DMS 273 (cell line): ENCODE measurements around the gene CYTH4.
A peak's percentile ranks its signal among the peaks of the same experiment; 100 is the strongest.
"Not testable (repeated sequence)": the region's sequence is repeated elsewhere in the genome, so short reads cannot be mapped to it uniquely, and the experiment has no call there.

Experiments used
- DNase-seq: peaks from one replicate; lab custom pipeline; 2025; ENCODE audit not compliant: unreplicated experiment; lab: John Stamatoyannopoulos, UW

The CYTH4 gene, protein sequence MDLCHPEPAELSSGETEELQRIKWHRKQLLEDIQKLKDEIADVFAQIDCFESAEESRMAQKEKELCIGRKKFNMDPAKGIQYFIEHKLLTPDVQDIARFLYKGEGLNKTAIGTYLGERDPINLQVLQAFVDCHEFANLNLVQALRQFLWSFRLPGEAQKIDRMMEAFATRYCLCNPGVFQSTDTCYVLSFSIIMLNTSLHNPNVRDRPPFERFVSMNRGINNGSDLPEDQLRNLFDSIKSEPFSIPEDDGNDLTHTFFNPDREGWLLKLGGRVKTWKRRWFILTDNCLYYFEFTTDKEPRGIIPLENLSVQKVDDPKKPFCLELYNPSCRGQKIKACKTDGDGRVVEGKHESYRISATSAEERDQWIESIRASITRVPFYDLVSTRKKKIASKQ

DNA sequence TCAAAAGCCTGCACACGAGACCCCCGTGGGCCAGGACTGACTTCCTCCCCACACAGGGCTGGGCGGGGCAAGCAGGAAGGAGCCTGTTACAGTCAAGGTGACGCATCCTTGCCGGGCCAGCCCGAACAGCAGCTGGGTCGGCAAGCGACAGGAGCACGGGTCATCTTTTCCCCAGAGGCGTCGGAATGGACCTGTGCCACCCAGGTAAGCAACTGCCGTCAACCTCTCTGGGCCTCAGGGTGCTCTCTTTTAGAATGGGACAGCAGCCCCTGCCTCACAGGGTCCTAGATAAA lies at the start of gene CYTH4:
Gene CYTH4 (plus strand): TSS at position 124 of the 293 bp plus-strand sequence. CDS start 62 bp downstream, at position 186.
- DNase-seq, result no peak

DNA sequence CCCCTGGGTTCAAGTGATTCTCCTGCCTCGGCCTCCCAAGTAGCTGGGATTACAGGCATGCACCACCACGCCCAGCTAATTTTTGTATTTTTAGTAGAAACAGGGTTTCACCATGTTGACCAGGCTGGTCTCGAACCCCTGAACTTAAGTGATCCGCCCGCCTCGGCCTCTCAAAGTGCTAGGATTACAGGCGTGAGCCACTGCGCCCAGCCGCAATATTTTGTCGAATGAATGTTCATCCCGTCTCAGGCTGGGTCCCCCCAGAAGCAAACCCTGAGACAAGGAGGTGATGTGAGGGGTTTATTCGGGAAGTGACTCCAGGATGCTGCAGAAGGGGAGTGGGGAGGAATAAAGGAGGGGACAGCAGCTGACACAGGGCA lies 48.9 kb upstream of the CYTH4 start:
- DNase-seq, result not testable (repeated sequence)

DNA sequence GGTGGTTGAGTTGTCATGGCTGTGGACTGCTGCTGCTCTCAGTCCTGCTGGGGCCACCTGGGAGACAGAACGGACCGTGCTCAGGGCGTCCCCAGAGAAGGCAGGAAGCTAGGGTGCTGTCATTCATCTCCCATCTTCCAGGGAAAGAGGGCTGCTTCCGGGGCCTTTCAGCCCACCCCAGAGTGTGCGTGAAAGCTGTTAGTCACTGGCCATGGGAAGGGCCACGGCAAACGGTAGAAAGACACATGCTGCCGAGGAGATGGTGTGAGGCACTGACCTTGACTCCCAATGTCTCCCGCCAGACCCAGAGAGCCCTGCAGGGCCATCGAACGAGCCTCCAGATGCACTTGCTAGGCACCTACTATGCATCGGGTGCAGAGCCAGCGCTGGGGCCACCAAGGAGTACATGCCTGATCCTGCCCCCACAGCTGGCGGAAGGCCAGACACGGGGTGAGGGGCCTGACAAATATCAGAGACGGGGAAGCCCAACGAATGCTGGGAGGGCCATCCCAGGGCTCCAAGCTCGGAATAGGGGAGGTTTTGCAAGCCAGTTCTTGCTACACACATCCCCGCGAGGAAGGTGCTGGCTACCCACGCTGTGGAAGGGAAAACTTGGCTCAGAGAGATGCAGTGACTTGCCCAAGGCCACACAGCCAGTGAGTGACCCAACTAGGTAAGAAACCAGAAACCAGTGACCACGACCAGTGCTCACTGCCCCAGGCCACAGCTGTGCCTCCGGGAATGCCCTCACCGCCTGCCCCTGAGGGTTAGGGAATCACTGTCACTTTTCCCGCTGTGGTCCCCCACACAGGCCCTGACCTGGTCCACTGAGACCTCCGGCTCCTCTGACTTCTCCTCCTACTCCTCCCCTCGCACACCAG lies 48.3 kb upstream of the CYTH4 start:
- DNase-seq, result peak; percentile 26

DNA sequence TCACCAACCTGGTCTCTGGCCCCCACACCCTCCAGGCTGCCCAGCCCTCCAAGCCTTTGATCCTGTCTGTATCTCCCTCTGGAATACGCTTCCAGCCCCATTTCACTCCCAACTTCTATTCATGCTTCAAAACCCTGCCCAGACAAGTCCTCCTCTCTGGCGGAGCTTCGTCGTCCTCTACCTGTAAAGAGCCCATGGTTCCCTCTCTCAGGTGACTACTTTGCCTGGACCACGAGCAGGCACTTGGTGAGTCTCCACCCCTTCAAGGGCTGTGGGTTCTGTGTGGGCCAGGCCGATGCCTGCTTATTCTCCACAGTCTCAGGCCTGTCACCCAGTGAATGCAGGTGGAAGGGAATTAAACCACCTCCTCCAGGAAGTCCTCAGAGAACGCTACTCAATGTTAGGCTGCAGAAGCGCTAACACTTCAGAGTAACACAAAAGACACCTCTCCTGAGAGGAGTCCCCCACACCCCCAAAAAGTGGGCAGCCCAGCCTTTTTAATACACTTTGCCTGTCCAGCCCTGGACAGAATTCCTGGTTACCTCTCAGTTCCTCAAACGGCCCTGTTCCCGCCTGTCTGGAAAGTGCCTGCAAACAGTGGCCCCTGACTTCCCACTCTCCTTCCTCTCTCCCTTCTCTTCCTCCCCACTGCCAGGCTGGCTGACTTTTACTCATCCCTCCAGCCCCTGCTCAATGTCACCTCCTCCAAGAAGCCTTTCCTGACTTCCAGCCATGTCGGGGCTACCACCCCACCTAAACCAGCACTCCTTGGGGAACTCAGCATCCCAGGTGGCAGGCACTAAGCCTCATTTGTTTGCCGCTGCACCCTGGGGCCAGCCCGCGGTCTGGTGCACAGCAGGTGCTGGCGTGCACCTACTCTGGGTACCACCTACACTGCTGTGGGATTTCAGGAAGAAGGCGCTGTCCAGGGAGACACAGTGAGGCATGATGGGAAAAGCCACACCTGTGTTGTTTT lies 47.3 kb upstream of the CYTH4 start:
- DNase-seq, result no peak

DNA sequence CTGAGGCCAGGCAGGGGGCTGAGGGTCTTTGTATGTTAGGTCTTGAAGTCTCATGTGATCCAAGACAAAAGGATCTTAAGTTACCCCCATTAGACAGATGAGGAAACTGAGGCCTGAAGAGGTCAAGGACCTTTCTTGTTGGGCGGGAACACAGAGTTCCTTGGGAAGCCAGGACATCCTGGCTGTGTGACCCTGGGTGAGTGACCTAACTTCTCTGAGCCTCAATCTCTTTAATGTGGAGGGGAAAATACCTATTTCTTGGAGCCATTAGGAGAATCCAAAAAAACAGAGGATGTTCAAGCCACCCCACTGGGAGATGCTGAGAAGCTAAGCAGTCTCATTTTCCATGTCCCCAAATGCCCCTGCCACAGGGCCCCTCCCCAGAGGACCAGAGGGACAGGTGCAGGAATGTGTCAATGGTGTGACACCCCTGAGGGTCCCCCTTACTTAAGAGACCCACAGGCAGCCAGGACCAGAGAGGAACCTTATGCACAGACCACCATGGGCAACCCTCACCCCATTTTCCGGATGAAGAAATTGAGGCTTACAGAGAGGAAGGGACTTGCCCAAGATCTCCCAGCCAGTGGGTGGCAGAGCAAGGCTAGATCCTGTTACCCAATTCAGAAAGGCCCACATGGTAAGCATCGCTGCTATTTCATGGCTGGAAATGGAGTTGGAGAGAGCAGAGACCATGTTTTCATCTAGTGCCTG lies 46.3 kb upstream of the CYTH4 start:
- DNase-seq, result no peak

DNA sequence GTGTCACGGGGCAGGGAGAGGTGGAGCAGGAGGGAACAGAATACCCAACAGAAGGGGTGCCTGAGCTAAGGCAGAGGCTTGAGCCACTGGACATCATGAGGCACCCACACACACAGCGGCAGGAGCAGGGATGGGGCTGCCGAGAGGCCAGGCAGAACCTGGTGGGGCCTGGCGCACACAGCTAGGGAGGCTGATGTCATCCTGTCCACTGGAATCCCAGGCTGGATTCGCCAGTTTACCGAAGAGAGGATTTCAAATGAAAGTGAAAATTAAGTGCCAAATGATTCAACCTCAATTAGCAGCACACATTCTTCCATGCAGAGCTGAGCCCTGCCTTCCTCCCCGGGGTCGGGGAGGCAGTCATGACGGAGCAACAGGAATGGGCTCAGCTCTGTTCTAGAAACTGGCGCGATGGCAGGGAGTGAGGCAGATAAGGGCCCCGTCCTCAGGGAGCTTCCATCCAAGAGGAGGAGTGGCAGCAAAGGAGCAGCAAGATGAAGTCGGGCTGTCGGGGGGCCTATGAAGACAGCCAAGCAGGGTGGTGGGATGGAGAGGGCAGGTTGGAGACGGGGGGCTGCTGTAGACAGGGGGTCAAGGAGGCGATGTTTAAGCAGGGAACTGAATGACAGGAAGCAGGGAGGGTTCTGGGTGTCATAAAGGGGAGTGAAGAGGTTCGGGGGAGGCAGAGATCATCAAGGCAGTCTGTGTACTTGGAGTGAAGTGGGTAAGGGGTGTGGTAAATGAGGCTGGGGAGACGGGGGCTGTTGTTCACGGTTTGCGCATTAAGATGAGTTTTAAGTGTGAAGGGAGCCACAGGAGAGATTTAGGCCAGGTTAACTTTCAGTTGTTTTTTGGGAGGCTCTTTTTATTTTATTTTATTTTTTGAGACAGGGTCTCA lies 44.7 kb upstream of the CYTH4 start:
- no peak for DNase-seq

DNA sequence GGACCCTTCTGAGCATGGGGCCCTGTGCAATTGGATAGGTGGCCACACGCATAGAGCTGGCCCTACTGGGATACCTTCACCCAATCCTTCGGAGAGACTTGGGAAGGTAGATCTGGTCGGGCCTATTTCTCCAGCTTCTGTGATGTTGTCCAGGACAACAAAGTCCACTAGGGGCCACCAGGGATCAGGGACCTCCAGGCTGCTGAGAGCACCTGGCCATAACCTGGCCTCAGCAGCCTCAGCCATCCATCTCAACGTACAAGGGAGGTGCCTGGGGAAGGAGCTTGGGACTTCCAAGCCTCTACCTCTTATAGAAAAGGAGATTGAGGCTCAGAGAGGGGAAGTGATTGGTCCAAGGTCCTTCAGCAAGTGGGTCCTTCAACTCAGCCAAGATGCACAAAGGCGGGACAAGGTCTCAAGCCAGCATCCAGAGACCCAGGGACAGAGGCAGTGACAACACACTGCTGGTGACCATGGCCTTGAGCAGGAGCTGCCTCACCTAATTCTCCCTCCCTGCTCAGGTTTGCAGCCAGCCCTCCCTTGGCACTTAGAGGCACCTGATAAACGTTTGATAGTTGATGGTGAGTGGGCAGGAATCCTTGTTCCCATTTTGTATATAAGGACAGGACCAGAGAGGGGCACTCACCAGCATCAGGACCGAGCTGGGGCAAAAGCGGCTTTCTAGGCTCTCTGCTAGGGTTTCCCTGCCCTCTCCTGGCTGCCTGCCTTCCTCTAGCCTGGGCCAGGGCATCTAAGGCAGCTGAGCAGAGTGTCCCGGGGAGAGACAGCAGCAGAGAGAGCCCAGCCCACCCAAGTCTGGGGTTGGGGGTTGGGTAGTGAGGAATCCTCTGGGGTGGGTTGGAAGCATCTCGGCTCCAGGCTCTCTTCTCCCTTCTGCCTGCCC lies 42.7 kb upstream of the CYTH4 start:
- DNase-seq, result no peak

DNA sequence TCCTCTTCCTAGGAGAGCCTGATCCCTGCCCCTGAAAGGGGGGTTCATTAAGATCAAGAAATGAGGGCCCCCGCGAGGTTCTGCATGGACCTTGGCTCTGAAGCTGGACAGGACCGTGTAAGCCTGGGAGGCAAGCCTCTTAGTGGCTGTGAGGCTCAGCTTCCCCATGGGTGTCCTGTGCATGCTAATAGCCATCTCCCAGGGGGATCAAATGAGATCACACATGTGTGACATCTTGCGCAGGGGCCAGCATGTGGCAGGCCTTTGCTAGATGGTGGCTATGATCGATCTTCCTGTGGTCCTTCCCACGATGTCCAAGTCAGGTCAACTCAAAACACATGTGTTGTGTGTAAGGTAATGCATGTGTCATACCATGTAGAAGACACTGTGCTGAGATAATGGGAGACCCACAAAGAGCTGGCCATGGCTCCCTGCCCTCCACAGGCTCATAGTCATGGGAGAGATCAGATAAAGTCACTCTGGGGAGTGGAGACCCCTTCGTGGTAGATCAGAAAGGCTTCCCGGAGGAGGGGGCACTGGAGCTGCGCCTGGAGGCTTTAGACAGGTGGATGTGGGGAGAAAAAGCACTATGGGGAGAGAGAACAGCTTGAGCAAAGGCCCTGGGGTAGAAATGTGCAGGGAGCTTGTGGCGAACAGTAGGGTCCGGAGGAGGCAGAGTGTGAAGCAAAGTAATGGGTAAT lies 41.9 kb upstream of the CYTH4 start:
- DNase-seq, result no peak

DNA sequence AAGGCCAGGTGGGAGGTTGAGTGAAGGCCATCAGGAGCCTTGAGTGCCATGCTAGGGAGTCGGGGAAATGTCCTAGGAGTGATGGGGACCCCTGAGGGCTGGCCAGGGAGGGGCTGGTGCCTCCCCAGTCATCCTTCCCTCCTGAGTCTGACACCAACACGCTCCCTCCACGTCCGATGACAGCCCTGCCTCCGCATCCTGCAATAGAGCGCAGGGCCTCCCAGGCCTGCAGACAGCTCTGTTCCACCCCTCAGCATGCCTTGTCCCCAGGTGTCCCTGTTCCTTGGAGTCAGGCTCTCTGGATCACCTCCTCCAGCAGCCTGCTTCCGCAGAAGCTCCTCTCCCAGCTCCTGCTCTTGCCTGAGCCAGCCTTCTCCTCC lies 41.4 kb upstream of the CYTH4 start:
- no peak for DNase-seq

DNA sequence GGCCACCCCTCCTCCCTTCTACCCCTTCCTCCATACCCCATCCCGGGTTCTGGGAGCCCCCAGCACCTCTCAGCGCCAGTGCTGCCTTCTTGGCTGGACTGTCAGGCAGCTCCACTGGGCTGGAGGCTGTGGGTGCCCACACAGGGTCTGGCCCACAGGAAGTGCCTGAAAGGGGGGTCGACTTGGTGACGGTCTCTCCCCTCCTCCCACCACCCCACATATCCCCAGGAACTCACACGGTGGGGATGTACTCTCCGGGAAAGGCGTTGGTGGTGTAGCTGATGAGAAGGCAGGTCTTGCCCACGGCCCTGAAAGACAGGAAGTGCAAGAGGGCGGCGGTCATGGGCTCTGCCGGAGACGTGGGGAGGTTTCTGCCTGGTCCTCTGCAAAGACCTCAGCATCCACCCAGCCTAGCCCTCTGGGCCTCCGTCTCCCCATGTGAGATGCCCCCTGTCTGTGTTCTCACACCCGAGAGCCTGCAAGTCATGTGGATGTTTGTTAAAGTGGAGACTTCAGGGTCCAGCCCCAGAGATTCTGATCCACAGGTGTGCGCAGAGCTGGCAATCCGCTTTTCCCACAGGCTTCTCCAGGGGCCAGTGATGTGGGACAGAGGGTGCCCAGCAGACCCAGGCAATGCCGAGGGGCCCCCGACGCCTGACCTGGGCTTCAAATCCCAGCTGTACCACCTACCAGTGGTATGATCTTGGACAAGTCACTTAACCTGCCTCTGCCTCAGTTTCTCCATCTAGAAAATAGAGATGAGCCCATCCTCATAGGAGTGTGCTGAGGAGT lies 40.8 kb upstream of the CYTH4 start:
- DNase-seq, result no peak

DNA sequence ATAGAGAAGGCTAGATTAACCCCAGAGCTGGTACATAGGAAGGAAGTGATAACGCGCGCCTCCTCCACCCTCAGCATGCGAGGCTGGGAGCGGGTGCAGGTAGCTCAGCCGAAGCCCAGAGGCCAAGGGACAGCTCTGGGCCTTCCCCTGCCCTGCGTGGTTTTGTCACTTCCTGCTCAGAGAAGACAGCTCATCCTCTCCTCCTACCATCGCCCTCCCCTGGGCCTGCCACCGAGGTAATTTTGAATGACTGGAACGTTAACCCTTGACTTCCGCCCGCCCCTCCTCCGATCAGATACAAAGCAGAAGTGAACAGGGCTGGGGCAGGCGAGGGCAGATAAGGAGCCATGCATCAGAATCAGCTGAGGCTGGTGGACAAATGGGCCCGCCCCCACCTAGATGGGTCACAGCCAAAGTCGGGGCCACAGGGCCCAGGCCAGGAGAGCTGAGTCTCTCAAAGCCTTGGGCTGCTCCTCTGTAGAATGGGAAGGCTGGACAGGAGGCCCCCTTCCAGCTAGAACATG lies 39.9 kb upstream of the CYTH4 start:
- DNase-seq, result no peak

DNA sequence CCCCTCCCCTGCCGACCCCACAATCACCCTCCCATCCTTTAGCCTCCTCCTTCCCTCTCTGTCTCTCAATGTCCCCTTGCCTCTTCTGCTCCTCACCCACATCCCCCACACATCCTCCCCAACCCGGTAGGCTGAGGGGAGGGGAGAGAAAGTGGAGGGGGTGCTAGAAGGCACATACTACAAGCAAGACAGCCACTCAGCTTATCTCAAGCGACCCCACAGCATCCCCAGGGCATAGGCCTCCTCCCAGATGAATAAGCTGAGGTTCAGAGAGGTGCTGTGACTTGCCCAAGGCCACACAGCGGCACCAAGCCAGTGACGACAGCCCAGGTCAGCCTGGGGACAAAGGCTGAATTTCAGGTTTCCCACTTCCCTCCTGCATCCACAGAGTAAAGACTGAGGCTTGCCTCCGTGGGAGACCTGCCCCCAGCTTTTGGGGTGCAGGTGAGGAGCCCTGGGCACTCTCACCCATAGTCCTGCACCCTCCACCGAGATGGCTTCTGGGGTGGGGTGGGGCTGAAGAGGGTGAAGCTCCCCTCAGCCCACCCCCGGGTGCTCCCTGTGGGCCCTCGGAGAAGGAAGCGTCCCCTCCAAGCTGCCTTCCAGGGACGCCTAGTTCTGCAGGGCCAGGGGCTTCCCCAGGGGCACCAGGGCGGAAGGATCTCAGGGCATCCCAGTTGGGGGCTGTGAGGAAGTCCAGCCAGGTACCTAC lies 38.8 kb upstream of the CYTH4 start:
- no peak for DNase-seq

DNA sequence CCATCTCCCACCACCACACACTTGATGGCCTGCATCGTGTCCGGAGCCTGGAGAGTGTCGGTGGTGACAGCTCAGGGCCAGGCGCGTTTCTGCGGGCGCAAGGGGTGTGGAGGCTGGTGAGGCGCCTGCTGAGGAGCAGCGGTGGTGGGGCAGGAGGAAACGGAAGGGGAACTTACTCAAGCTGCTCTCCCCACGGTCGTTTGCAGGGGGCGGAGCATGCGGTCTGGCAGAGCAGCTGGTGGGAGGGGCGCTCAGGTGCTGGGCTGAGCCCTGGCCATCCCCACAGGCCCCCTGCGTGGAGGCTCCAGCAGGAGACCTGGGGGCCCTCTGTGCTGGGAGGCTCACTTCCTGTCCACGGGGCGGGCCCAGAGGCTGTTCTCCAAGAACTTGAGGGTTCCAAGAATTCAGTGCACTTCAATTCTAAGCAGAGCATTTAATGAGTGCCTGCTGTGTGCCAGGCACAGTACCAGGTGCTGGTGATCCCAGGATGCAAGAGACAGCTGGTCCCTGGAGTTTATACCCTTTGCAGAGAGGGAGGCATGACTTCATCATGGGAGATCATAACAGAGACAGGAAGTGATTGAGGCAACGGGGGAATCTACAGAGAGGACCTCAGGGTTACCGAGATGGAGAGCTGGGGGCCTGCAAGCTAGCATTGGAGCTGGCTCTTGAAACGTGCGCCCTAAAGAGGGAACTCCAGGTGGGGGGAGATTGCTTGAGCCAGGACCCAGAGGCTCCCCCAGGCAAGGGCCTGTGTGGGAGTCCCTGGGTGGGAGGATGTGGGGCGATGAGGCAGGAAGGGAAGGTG lies 38.0 kb upstream of the CYTH4 start, which contains the start of gene RAC2:
Gene RAC2 (minus strand): TSS at position 156 of the 808 bp plus-strand sequence. CDS start 121 bp downstream, at position 35.
- peak; percentile 47 for DNase-seq

DNA sequence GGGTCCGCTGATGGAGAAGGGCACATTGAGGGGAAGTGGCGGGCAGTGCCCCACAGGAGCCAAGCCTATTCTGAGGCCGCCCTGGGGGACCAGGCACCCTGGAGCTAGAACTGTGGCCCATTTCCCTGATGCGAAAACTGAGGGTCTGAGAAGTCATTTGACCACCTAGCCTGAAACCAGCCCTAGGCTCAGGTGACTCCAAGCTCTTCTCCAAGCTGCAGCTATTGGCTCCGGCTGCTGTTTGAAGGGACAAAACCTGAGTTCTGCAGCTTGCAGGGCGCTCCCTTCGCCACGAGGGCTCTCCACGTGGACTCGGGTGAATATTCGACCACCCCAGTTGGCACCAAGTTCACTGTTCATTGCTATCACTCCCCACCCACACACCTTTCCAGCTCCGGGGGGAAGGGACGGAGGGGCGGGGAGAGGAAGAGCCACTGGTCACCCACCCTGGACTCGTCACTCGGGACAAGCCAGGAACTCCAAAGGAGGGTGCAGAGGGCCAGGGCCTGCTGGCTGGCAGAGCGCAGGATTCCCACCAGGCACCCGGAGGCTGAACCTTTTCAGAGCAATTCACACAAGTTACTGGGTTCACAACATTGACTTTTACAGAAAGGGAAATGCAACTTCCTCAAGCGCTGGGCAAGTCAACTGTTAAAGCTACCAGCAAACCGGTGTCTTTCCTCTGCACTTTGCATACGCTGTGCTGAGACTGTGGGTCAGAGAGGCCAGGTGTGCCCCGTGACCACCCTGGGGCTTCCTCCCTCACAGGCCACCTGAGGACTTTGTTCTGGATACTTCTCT lies 37.2 kb upstream of the CYTH4 start:
- no peak for DNase-seq

DNA sequence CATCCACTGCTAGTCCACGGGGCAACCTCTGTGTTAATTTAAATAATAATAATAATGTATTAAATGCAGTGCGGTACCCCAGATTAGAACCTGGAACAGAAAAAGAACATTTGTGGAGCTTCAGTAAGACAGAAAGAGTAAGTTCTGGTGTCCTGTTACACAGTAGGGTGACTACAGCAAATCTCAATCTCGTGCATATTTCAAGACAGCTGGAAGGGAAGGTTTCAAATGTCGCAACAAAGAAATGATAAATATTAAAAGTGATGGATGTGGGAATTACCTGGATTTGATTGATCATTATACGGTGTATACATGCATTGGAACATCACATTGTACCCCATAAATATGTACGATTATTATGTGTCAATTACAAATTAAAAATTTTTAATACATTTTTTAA lies 36.6 kb upstream of the CYTH4 start:
- no peak for DNase-seq
